ENCODE measurements around the gene CSPG4. TPM values are rescaled to one million over a fixed set of nuclear protein-coding genes. Genes with fewer than 3 reads are reported as not detected.
"Not testable (repeated sequence)": the region's sequence is repeated elsewhere in the genome, so short reads cannot be mapped to it uniquely, and the experiment has no call there.

CSPG4 gene
- total RNA-seq, 2 donors from 2014 or later = 2.1 to 12.7 TPM

DNA sequence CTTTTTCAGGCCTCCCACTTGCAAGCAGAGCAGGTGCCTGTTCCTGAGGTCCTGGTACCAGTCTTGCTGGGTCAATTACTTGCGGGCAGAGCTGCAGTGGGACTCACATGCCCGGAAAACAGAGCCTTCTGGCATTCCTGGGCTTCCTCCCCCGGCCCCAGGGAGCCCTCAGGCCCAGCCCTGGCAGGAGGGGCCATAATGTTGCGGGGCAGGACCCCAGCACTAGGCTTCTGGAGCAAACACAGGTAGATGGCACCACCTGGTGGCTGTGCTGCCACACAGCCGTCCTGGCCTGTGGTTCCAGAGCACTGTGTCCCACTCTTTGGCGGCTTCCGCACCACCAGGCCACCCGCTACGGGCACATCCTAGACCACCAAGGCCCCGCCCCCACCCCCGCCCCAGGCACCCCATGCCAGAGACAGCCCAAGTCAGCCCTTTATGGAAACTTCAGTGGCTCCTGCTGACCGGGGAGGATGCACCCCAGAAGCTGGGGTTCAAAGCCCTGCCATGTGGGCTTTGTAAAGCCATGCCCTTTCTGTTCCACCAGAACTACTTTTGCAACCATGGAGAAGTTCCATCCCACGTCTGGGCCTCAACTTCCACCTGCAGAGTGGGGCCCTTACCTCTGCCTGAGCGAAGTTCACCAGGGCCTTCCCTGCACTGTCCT, 28.9 kb downstream of the CSPG4 start:
- H3K4me1 ChIP-seq; H3K36me3 ChIP-seq; H3K27ac ChIP-seq; H3K9me3 ChIP-seq; H3K9ac ChIP-seq (ENCODE audit: low read depth in 2 of 2, low read length in 2 of 2); H3K4me3 ChIP-seq; H3K27me3 ChIP-seq: not testable (repeated sequence)
- TF ChIP-seq, protein P1, sequence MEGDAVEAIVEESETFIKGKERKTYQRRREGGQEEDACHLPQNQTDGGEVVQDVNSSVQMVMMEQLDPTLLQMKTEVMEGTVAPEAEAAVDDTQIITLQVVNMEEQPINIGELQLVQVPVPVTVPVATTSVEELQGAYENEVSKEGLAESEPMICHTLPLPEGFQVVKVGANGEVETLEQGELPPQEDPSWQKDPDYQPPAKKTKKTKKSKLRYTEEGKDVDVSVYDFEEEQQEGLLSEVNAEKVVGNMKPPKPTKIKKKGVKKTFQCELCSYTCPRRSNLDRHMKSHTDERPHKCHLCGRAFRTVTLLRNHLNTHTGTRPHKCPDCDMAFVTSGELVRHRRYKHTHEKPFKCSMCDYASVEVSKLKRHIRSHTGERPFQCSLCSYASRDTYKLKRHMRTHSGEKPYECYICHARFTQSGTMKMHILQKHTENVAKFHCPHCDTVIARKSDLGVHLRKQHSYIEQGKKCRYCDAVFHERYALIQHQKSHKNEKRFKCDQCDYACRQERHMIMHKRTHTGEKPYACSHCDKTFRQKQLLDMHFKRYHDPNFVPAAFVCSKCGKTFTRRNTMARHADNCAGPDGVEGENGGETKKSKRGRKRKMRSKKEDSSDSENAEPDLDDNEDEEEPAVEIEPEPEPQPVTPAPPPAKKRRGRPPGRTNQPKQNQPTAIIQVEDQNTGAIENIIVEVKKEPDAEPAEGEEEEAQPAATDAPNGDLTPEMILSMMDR (IDR thresholded peaks at IDR 0.05) = peak; percentile 70
- intact Hi-C loops (cut with DNase I) = loop anchor here (5.0 to 10.0 kb wide), 2 partner anchors 51 to 316 kb away; partner anchors contain the start of gene MAN2C1
- peak; percentile 59 for DNase-seq

GRCh38 chr15:75682181-75683135, 30.2 kb downstream of the CSPG4 start:
- Histone ChIP-seq H3K36me3 (no peaks in the 10 kb centered on the region), H3K4me1 (no peaks in the 10 kb centered on the region), H3K9ac (ENCODE audit: low read depth in 2 of 2, low read length in 2 of 2) (no peak overlapping the region), H3K4me3 (no peak overlapping the region), H3K27me3 (no peaks in the 10 kb centered on the region), H3K27ac (no peak overlapping the region), H3K9me3 (no peaks in the 10 kb centered on the region)
- DNase-seq = no peak
- TF ChIP-seq, protein P1 (IDR thresholded peaks at IDR 0.05) = no peak
- intact Hi-C loops (cut with DNase I) = loop anchor here (5.0 to 10.0 kb wide), 2 partner anchors 52 to 315 kb away; partner anchors contain the start of gene MAN2C1

- Histone ChIP-seq H3K27ac (no peak overlapping the region), H3K4me1 (no peaks in the 10 kb centered on the region), H3K36me3 (no peaks in the 10 kb centered on the region), H3K9me3 (no peaks in the 10 kb centered on the region), H3K4me3 (no peak overlapping the region), H3K9ac (ENCODE audit: low read depth in 2 of 2, low read length in 2 of 2) (no peak overlapping the region), H3K27me3 (no peaks in the 10 kb centered on the region)
- no peak for DNase-seq
- TF ChIP-seq, protein P1 (IDR thresholded peaks at IDR 0.05) = no peak
- intact Hi-C loops (cut with DNase I) = loop anchor here (5.0 to 10.0 kb wide), 2 partner anchors 55 to 313 kb away; partner anchors contain the start of gene MAN2C1
Measured at GRCh38 chr15:75680007-75680789, 32.5 kb downstream of the CSPG4 start.

- intact Hi-C loops (cut with DNase I) = loop anchor here (5.0 kb wide), 1 partner anchor 41 kb away; no protein-coding TSS in a partner anchor
- not testable (repeated sequence) for H3K36me3 ChIP-seq; H3K27me3 ChIP-seq; H3K4me1 ChIP-seq; H3K9ac ChIP-seq (ENCODE audit: low read depth in 2 of 2, low read length in 2 of 2); H3K27ac ChIP-seq; H3K4me3 ChIP-seq; DNase-seq; H3K9me3 ChIP-seq
Measured at GRCh38 chr15:75678324-75678690, 34.3 kb downstream of the CSPG4 start.

DNA sequence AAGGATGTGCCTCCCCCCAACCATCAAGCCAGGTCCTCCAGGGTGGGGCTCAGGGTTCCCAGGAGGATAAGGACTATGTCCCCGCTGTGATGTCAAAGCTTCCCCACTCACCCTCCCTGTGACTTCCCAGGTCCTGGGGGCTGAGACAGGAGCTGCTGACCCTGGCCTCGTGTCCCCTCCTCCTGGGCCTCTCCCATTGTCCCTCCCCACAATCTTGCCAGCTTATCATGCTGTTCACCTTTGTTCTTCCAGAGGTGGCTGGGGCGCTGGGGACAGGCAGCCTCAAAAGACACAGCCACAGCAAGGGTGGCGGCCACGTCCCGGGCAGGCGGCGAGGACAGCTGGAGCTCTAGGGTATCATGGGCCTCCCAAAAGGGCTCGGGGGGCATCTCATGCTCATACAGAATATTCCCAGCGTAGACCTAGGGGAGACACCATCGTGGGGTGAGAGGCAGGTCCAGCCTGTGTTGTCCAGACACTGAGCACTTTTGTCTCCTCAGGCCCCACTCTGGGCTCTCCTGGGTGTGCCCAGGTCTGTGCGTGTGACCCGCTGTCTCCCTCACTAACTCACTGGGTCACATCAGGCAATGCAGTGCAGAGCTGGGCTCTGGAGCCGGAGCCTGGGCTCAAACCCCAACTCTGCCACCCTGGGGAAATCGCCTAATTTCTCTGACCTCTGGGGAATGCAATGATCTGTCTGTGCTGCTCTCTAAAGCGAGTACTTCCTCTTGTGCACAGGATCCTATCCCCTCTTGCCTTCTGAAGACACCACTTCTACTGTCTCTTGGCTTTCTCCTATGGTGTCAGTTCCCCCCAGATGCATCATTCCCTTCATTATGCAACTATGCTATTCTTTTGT, 35.0 kb downstream of the CSPG4 start:
- H3K9ac ChIP-seq (ENCODE audit: low read depth in 2 of 2, low read length in 2 of 2) = no peak overlapping the region
- H3K9me3 ChIP-seq = no peaks in the 10 kb centered on the region
- TF ChIP-seq, protein P1 (IDR thresholded peaks at IDR 0.05) = no peak
- no peaks in the 10 kb centered on the region for H3K4me1 ChIP-seq
- no peaks in the 10 kb centered on the region for H3K27me3 ChIP-seq
- intact Hi-C loops (cut with DNase I) = loop anchor here (5.0 kb wide), 1 partner anchor 40 kb away; no protein-coding TSS in a partner anchor
- no peak overlapping the region for H3K27ac ChIP-seq
- no peak overlapping the region for H3K4me3 ChIP-seq
- H3K36me3 ChIP-seq = no peaks in the 10 kb centered on the region
- no peak for DNase-seq
